Measurements from ENCODE around the gene FZD10. TPM values are rescaled to one million over a fixed set of nuclear protein-coding genes. Genes with fewer than 3 reads are reported as not detected.

FZD10 gene
- total RNA-seq, 1 experiment from 2014 or later: not detected

- no peak for DNase-seq
- no peaks in the 10 kb centered on the region for H3K79me2 ChIP-seq (ENCODE audit: low read length)
- no peaks in the 10 kb centered on the region for H3K4me1 ChIP-seq (ENCODE audit: low read length)
These were observed 8.5 kb upstream of the FZD10 start for GRCh38 chr12:130153803-130154202.

GRCh38 chr12:130154276-130155070 is 7.8 kb upstream of the FZD10 start:
- Histone ChIP-seq H3K27me3 (ENCODE audit: low read length) (no peaks in the 10 kb centered on the region), H3K36me3 (ENCODE audit: insufficient read depth, low read length) (no peaks in the 10 kb centered on the region), H3K4me1 (ENCODE audit: low read length) (no peaks in the 10 kb centered on the region), H3K79me2 (ENCODE audit: low read length) (no peaks in the 10 kb centered on the region), H3K9me2 (replicated peaks; ENCODE audit: insufficient read depth, low read length) (no peaks in the 10 kb centered on the region), H3K9me3 (ENCODE audit: low read length) (no peaks in the 10 kb centered on the region), H3K4me2 (ENCODE audit: low read depth, low read length, poor library complexity, severe bottlenecking) (no peak overlapping the region), H2AFZ (ENCODE audit: low read length) (no peak overlapping the region), H4K20me1 (ENCODE audit: insufficient read depth, low read depth, low read length) (no peaks in the 10 kb centered on the region), H3K27ac (ENCODE audit: low read length) (no peak overlapping the region), H3K9ac (ENCODE audit: low read length) (no peak overlapping the region), H3K4me3 (ENCODE audit: low read length) (no peak overlapping the region)
- no peak for DNase-seq

More at GRCh38 chr12:130153803-130154202, 8.5 kb upstream of the FZD10 start:
- H3K9me3 ChIP-seq (ENCODE audit: low read length): no peaks in the 10 kb centered on the region
- H4K20me1 ChIP-seq (ENCODE audit: insufficient read depth, low read depth, low read length): no peaks in the 10 kb centered on the region
- H3K4me3 ChIP-seq (ENCODE audit: low read length): no peak overlapping the region
- H3K9me2 ChIP-seq (replicated peaks; ENCODE audit: insufficient read depth, low read length): no peaks in the 10 kb centered on the region
- no peak overlapping the region for H3K27ac ChIP-seq (ENCODE audit: low read length)
- no peaks in the 10 kb centered on the region for H3K27me3 ChIP-seq (ENCODE audit: low read length)
- no peak overlapping the region for H3K9ac ChIP-seq (ENCODE audit: low read length)
- H3K4me2 ChIP-seq (ENCODE audit: low read depth, low read length, poor library complexity, severe bottlenecking): no peak overlapping the region
- H2AFZ ChIP-seq (ENCODE audit: low read length): no peak overlapping the region
- no peaks in the 10 kb centered on the region for H3K36me3 ChIP-seq (ENCODE audit: insufficient read depth, low read length)

- no peaks in the 10 kb centered on the region for H3K4me1 ChIP-seq (ENCODE audit: low read length)
- no peak overlapping the region for H3K9ac ChIP-seq (ENCODE audit: low read length)
- no peak overlapping the region for H3K4me3 ChIP-seq (ENCODE audit: low read length)
- H3K9me2 ChIP-seq (replicated peaks; ENCODE audit: insufficient read depth, low read length): no peaks in the 10 kb centered on the region
- no peak for DNase-seq
- H2AFZ ChIP-seq (ENCODE audit: low read length): no peak overlapping the region
- H3K27ac ChIP-seq (ENCODE audit: low read length): no peak overlapping the region
- no peaks in the 10 kb centered on the region for H4K20me1 ChIP-seq (ENCODE audit: insufficient read depth, low read depth, low read length)
- H3K4me2 ChIP-seq (ENCODE audit: low read depth, low read length, poor library complexity, severe bottlenecking): no peak overlapping the region
- H3K9me3 ChIP-seq (ENCODE audit: low read length): no peaks in the 10 kb centered on the region
- H3K79me2 ChIP-seq (ENCODE audit: low read length): no peaks in the 10 kb centered on the region
- H3K27me3 ChIP-seq (ENCODE audit: low read length): no peaks in the 10 kb centered on the region
- no peaks in the 10 kb centered on the region for H3K36me3 ChIP-seq (ENCODE audit: insufficient read depth, low read length)
These were observed 6.7 kb upstream of the FZD10 start for GRCh38 chr12:130155416-130156073.

- no peaks in the 10 kb centered on the region for H3K27me3 ChIP-seq (ENCODE audit: low read length)
- H3K27ac ChIP-seq (ENCODE audit: low read length): no peak overlapping the region
- H3K9me2 ChIP-seq (replicated peaks; ENCODE audit: insufficient read depth, low read length): no peaks in the 10 kb centered on the region
- no peaks in the 10 kb centered on the region for H3K36me3 ChIP-seq (ENCODE audit: insufficient read depth, low read length)
- no peak overlapping the region for H3K4me3 ChIP-seq (ENCODE audit: low read length)
- no peak overlapping the region for H3K9ac ChIP-seq (ENCODE audit: low read length)
- H3K4me2 ChIP-seq (ENCODE audit: low read depth, low read length, poor library complexity, severe bottlenecking): no peak overlapping the region
- DNase-seq: no peak
- H4K20me1 ChIP-seq (ENCODE audit: insufficient read depth, low read depth, low read length): no peaks in the 10 kb centered on the region
- no peaks in the 10 kb centered on the region for H3K4me1 ChIP-seq (ENCODE audit: low read length)
- H2AFZ ChIP-seq (ENCODE audit: low read length): no peak overlapping the region
- no peaks in the 10 kb centered on the region for H3K9me3 ChIP-seq (ENCODE audit: low read length)
- H3K79me2 ChIP-seq (ENCODE audit: low read length): no peaks in the 10 kb centered on the region
These were observed 5.5 kb upstream of the FZD10 start for GRCh38 chr12:130156652-130157275.

- Histone ChIP-seq H4K20me1 (ENCODE audit: insufficient read depth, low read depth, low read length) (no peaks in the 10 kb centered on the region), H3K27me3 (ENCODE audit: low read length) (no peaks in the 10 kb centered on the region), H3K9ac (ENCODE audit: low read length) (no peak overlapping the region), H3K4me1 (ENCODE audit: low read length) (no peaks in the 10 kb centered on the region), H3K9me3 (ENCODE audit: low read length) (no peaks in the 10 kb centered on the region), H2AFZ (ENCODE audit: low read length) (no peak overlapping the region), H3K9me2 (replicated peaks; ENCODE audit: insufficient read depth, low read length) (no peaks in the 10 kb centered on the region), H3K36me3 (ENCODE audit: insufficient read depth, low read length) (no peaks in the 10 kb centered on the region), H3K4me2 (ENCODE audit: low read depth, low read length, poor library complexity, severe bottlenecking) (no peak overlapping the region), H3K79me2 (ENCODE audit: low read length) (no peaks in the 10 kb centered on the region), H3K4me3 (ENCODE audit: low read length) (no peak overlapping the region), H3K27ac (ENCODE audit: low read length) (no peak overlapping the region)
- no peak for DNase-seq
These were observed 4.1 kb upstream of the FZD10 start for GRCh38 chr12:130157998-130158753.

- Histone ChIP-seq H2AFZ (ENCODE audit: low read length) (no peak overlapping the region), H4K20me1 (ENCODE audit: insufficient read depth, low read depth, low read length) (no peaks in the 10 kb centered on the region), H3K27ac (ENCODE audit: low read length) (no peak overlapping the region), H3K79me2 (ENCODE audit: low read length) (no peaks in the 10 kb centered on the region), H3K27me3 (ENCODE audit: low read length) (no peaks in the 10 kb centered on the region), H3K9me2 (replicated peaks; ENCODE audit: insufficient read depth, low read length) (no peaks in the 10 kb centered on the region), H3K4me1 (ENCODE audit: low read length) (no peaks in the 10 kb centered on the region), H3K36me3 (ENCODE audit: insufficient read depth, low read length) (no peaks in the 10 kb centered on the region), H3K4me3 (ENCODE audit: low read length) (no peak overlapping the region), H3K9ac (ENCODE audit: low read length) (no peak overlapping the region), H3K4me2 (ENCODE audit: low read depth, low read length, poor library complexity, severe bottlenecking) (no peak overlapping the region), H3K9me3 (ENCODE audit: low read length) (no peaks in the 10 kb centered on the region)
- DNase-seq: no peak
These were observed 3.6 kb upstream of the FZD10 start for GRCh38 chr12:130158754-130159059.

GRCh38 chr12:130160306-130160705 is 2.0 kb upstream of the FZD10 start:
- H3K4me2 ChIP-seq (ENCODE audit: low read depth, low read length, poor library complexity, severe bottlenecking): no peak overlapping the region
- H3K36me3 ChIP-seq (ENCODE audit: insufficient read depth, low read length): no peaks in the 10 kb centered on the region
- H3K27ac ChIP-seq (ENCODE audit: low read length): no peak overlapping the region
- no peak overlapping the region for H2AFZ ChIP-seq (ENCODE audit: low read length)
- no peaks in the 10 kb centered on the region for H3K9me3 ChIP-seq (ENCODE audit: low read length)
- no peaks in the 10 kb centered on the region for H4K20me1 ChIP-seq (ENCODE audit: insufficient read depth, low read depth, low read length)
- no peaks in the 10 kb centered on the region for H3K79me2 ChIP-seq (ENCODE audit: low read length)
- no peak overlapping the region for H3K4me3 ChIP-seq (ENCODE audit: low read length)
- no peaks in the 10 kb centered on the region for H3K27me3 ChIP-seq (ENCODE audit: low read length)
- no peak overlapping the region for H3K9ac ChIP-seq (ENCODE audit: low read length)
- no peak for DNase-seq
- H3K9me2 ChIP-seq (replicated peaks; ENCODE audit: insufficient read depth, low read length): no peaks in the 10 kb centered on the region
- H3K4me1 ChIP-seq (ENCODE audit: low read length): no peaks in the 10 kb centered on the region

- Histone ChIP-seq H3K4me3 (ENCODE audit: low read length) (no peak overlapping the region), H3K27ac (ENCODE audit: low read length) (no peak overlapping the region), H3K4me2 (ENCODE audit: low read depth, low read length, poor library complexity, severe bottlenecking) (no peak overlapping the region), H3K36me3 (ENCODE audit: insufficient read depth, low read length) (no peaks in the 10 kb centered on the region), H3K9ac (ENCODE audit: low read length) (no peak overlapping the region), H3K27me3 (ENCODE audit: low read length) (no peaks in the 10 kb centered on the region), H3K9me2 (replicated peaks; ENCODE audit: insufficient read depth, low read length) (no peaks in the 10 kb centered on the region), H2AFZ (ENCODE audit: low read length) (no peak overlapping the region), H3K79me2 (ENCODE audit: low read length) (no peaks in the 10 kb centered on the region), H4K20me1 (ENCODE audit: insufficient read depth, low read depth, low read length) (no peaks in the 10 kb centered on the region), H3K9me3 (ENCODE audit: low read length) (no peaks in the 10 kb centered on the region), H3K4me1 (ENCODE audit: low read length) (no peaks in the 10 kb centered on the region)
- no peak for DNase-seq
These were observed 1.5 kb upstream of the FZD10 start for GRCh38 chr12:130160711-130161231.

All from Karpas-422 (cell line).